GM18870 (cell line): ENCODE measurements around the gene CCDC152.
A peak's percentile ranks its signal among the peaks of the same experiment; 100 is the strongest.
"Not testable (repeated sequence)": the region's sequence is repeated elsewhere in the genome, so short reads cannot be mapped to it uniquely, and the experiment has no call there.

Experiments
- ATAC-seq: cut with Tn5 transposase; IDR thresholded peaks from one replicate; pipeline ENCODE4 v1.9.1; 2021; ENCODE audit warnings: moderate library complexity; ENCODE audit not compliant: unreplicated experiment

CCDC152 gene

GRCh38 chr5:42756606-42757601, at the start of gene CCDC152:
CCDC152 (plus strand) TSS chr5:42756818; CDS start chr5:42759122, 2,304 bp downstream.
- ATAC-seq, result peak; percentile 65

GRCh38 chr5:42715785-42716184, 40.8 kb upstream of the CCDC152 start:
- ATAC-seq, result no peak

GRCh38 chr5:42718591-42718990, 38.0 kb upstream of the CCDC152 start:
- ATAC-seq, result peak; percentile 96

DNA sequence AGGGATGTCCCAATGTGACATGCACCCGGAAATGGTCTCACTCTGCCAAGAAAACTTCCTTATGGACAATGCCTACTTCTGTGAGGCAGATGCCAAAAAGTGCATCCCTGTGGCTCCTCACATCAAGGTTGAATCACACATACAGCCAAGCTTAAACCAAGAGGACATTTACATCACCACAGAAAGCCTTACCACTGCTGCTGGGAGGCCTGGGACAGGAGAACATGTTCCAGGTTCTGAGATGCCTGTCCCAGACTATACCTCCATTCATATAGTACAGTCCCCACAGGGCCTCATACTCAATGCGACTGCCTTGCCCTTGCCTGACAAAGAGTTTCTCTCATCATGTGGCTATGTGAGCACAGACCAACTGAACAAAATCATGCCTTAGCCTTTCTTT, 37.6 kb upstream of the CCDC152 start:
- ATAC-seq, result no peak

- no peak for ATAC-seq
These were observed 36.4 kb upstream of the CCDC152 start for GRCh38 chr5:42720251-42720650.

DNA sequence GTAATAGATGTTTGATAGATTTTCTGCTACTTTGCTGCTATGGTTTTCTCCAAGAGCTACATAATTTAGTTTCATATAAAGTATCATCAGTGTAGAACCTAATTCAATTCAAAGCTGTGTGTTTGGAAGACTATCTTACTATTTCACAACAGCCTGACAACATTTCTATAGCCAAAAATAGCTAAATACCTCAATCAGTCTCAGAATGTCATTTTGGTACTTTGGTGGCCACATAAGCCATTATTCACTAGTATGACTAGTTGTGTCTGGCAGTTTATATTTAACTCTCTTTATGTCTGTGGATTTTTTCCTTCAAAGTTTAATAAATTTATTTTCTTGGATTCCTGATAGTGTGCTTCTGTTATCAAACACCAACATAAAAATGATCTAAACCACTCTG, 35.1 kb upstream of the CCDC152 start:
- no peak for ATAC-seq

DNA sequence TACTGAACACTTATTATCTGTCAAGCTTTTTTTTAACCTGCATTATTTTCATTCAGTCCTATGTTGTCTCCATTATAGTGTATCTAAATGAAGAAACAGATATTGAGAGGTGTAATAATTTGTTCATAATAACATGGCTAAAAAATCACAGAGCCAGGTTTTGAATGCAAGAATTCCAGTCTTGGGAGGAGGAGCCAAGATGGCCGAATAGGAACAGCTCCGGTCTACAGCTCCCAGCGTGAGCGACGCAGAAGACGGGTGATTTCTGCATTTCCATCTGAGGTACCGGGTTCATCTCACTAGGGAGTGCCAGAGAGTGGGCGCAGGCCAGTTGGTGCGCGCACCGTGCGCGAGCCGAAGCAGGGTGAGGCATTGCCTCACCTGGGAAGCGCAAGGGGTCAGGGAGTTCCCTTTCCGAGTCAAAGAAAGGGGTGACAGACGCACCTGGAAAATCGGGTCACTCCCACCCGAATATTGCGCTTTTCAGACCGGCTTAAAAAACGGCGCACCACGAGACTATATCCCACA, 22.0 kb upstream of the CCDC152 start:
- not testable (repeated sequence) for ATAC-seq

DNA sequence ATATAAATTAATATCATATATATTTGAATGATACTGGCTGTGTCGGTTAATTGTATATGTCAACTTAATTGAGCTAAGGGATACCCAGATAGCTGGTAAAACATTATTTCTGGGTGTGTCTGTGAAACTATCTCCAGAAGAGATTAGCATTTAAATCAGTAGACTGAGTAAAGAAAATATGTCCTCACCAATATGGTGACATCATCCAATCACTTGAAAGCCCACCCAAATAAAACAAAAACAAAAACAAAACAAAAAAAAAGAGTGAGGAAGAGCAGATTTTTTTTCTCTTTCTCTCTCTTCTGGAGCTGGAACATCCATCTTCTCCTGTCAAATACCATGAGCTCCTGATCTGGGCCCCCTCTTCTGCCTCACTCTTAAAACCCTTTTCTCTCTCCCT, 15.7 kb upstream of the CCDC152 start:
- ATAC-seq, result no peak

- no peak for ATAC-seq
These were observed 11.2 kb upstream of the CCDC152 start for GRCh38 chr5:42745426-42745825.

DNA sequence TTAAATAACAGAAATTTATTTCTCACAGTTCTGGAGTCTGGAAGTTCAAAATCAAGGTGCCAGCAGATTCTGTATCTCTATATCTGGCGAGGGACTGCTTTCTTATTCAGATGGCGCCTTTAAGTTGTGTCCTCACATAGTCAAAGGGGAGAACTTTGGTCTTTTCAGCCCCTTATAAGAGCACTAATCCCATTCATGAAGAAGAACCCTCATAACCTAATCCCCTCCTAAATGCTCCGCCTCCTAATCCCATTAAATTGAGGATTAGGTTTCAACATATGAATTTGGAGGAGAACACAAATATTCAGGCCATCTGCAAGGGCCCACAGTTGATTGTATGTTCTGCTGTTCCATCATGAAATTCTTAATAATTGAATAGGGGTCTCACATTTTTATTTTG, 10.8 kb upstream of the CCDC152 start:
- no peak for ATAC-seq

GRCh38 chr5:42749020-42749419, 7.6 kb upstream of the CCDC152 start:
- no peak for ATAC-seq

DNA sequence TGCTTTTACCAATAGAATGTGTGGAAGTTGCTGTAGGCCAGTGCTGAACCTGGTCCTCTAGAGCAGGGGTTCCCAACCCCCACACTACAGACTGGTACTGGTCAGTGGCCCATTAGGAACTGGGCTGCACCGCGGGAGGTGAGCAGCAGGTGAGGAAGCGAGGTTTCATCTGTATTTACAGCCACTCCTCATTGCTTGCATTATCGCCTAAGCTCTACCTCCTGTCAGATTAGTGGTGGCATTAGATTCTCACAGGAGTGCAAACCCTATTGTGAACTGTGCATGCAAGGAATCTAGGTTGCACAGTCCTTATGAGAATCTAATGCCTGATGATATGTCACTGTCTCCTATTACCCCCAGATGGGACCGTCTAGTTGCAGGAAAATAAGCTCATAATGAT, 6.1 kb upstream of the CCDC152 start:
- ATAC-seq, result no peak

DNA sequence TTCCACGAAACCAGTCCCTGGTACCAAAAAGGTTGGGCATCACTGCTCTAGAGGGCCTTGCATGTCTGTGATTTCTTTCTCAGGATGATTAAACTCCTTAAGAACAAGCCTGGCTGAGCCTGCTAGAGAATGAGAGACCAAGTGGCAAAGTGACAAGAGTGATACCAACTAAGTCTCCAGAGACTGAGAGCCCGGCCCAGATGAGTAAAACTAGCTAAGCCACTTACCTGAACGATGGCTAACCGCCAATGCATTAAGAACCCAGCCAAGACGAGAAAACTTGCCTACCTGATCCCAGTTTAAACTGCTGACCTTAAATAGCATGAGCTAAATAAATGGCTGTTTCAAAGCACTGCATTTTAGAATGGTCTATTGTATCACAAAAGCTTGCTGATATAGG, 5.6 kb upstream of the CCDC152 start:
- ATAC-seq, result no peak

- ATAC-seq, result no peak
These were observed 3.5 kb upstream of the CCDC152 start for GRCh38 chr5:42753099-42753498.

DNA sequence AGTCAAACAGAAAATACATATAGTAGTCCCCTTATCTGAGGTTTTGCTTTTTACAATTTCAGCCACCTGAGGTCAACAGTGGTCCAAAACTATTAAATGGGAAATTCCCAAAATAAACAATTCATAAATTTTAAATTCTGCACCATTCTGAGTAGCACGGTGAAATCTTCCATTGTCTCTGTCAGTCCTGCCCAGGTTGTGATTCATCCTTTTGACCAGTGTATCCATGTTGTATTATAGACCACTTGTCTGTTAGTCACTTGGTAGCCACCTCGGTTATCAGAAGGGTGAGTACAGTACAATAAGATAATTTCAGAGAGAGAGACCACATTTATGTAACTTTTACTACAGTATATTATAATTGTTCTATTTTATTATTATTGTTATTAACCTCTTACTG, 2.8 kb downstream of the CCDC152 start:
- no peak for ATAC-seq

DNA sequence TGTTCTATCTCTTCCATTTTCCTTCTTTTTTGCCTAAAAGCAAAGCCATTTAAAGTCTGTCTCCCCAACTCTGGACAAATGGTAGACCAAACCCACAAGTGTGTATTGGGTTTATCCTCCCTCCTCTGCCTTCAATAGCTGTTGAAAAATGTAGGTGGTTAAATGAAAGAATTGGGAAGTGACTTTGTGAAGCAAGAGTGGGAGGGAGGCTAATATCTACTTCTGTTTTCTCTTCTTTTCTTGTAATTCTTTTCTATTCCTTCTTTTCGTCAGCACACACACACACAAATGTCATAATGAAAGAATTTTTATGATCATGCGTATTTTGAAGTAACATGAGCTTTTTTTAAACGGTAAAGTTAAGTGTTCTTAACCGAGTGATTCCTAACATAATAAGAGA, 3.8 kb downstream of the CCDC152 start:
- ATAC-seq, result no peak

- ATAC-seq, result no peak
These were observed 5.2 kb downstream of the CCDC152 start for GRCh38 chr5:42761791-42762190.

DNA sequence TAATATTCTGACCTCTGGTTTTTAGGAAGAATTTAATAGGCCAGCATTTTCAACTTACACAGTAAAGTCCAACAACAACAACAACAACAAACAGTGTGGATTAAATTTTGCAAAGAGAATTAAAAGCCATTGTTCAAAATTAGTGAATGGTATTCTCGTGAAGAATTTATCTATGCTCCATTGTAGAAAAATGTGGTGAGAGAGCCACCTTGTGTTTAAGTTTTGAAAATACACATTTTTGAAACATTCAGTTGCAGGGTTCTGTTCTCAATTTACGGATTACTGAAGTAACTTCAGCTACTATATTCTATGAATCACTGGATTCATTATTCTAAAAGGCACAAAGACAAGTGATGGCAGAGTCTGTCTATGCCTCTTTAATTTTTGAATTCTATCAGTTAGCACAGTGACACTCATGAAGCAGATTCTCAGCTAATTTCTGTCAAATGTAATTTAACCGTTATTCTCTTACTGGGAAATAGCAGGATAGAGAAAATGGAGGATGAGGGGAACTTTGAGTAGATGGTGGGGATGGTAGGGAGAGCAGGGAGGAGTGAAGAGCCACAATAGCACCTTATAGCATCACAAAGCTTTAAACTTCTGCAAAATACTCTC, 11.0 kb downstream of the CCDC152 start:
- no peak for ATAC-seq

- ATAC-seq, result no peak
These were observed 11.5 kb downstream of the CCDC152 start for GRCh38 chr5:42768106-42768504.

DNA sequence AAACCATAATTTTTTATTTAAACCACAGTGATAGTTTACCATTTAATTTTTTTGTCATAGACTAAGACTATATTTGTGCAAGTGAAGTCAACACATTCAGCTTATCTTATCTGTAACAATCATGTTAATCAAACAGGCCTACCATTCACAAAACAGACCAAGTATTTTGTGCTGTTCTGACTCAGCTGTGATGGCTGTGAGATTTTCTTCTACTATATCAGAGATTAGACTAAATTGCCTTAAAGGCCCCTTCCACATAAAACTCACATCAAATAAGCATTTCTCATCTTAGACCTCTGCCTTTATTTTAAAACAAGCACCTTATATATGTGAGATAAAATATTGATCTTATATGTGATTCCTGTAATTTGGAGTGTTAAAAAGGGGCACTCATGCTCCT, 13.4 kb downstream of the CCDC152 start:
- no peak for ATAC-seq

GRCh38 chr5:42772265-42772993, 15.8 kb downstream of the CCDC152 start:
- ATAC-seq, result no peak
